Smooth muscle cell (in vitro differentiated cells): Measurements from ENCODE around the gene HTR6. TPM values are rescaled to one million over a fixed set of nuclear protein-coding genes. Genes with fewer than 3 reads are reported as not detected.
"Not testable (repeated sequence)": the region's sequence is repeated elsewhere in the genome, so short reads cannot be mapped to it uniquely, and the experiment has no call there.

Experiments used
- DNase-seq: peaks from one replicate; lab custom pipeline; 2025; ENCODE audit not compliant: unreplicated experiment; lab: John Stamatoyannopoulos, UW
- H2AFZ ChIP-seq: fragments of 200-600 bp; sonication (generic); 2 replicates; pipeline ENCODE4 v1.6.0; 2016; ENCODE audit warnings: antibody characterized with exemption, low read depth, mild to moderate bottlenecking
- H3F3A ChIP-seq: fragments of 200-600 bp; sonication (generic); 2 replicates; pipeline ENCODE4 v1.6.0; 2017; ENCODE audit warnings: antibody characterized with exemption, low read depth
- H3K27ac ChIP-seq: fragments of 200-600 bp; sonication (generic); 2 replicates; pipeline ENCODE4 v1.5.1; 2016; ENCODE audit warnings: low read depth, mild to moderate bottlenecking
- H3K27me3 ChIP-seq: fragments of 200-600 bp; sonication (generic); 2 replicates; pipeline ENCODE4 v1.6.1; 2016; ENCODE audit warnings: low read depth, mild to moderate bottlenecking
- H3K36me3 ChIP-seq: fragments of 200-600 bp; sonication (generic); 2 replicates; pipeline ENCODE4 v1.5.1; 2016; ENCODE audit warnings: low read depth
- H3K4me1 ChIP-seq: fragments of 200-600 bp; sonication (generic); 2 replicates; pipeline ENCODE4 v1.5.1; 2016; ENCODE audit warnings: low read depth
- H3K4me2 ChIP-seq: fragments of 200-600 bp; sonication (generic); 2 replicates; pipeline ENCODE4 v1.6.0; 2016; ENCODE audit warnings: mild to moderate bottlenecking
- H3K4me3 ChIP-seq: fragments of 200-600 bp; sonication (generic); 2 replicates; pipeline ENCODE4 v1.5.1; 2016; ENCODE audit warnings: mild to moderate bottlenecking
- H3K79me2 ChIP-seq: fragments of 200-600 bp; sonication (generic); 2 replicates; pipeline ENCODE4 v1.6.0; 2016; ENCODE audit warnings: low read depth, mild to moderate bottlenecking
- H3K9ac ChIP-seq: fragments of 200-600 bp; sonication (generic); 2 replicates; pipeline ENCODE4 v1.6.0; 2016; ENCODE audit warnings: low read depth
- H3K9me3 ChIP-seq: fragments of 200-600 bp; sonication (generic); replicated peaks from 2 replicates; pipeline ENCODE4 v1.5.1; 2016; ENCODE audit warnings: low read depth
- H4K20me1 ChIP-seq: fragments of 200-600 bp; sonication (generic); 2 replicates; pipeline ENCODE4 v1.6.0; 2016; ENCODE audit warnings: low read depth
- WGBS: methylation state at CpG from one replicate; pipeline ENCODE4 v1.1.7; 2016; ENCODE audit warnings: low lambda C conversion rate; 5-methylcytosine and 5-hydroxymethylcytosine counted together
- polyA plus RNA-seq: library from polyadenylated mRNA; unstranded; fragments of >200 nt; fragmentation: Nextera tagmentation; extraction: Ambion mirVana; gene quantifications from 2 replicates; pipeline ENCODE4 v1.2.1, GENCODE V29; 2016
- total RNA-seq: library from RNA; depleted of rRNA; stranded (reverse); fragments of >200 nt; gene quantifications from 2 replicates; pipeline ENCODE4 v1.2.3, GENCODE V29; 2014
- TF ChIP-seq, protein P1 (sequence below): fragments of 200-600 bp; sonication (generic); IDR thresholded peaks from 2 replicates; pipeline ENCODE4 v1.5.1; 2017; ENCODE audit warnings: borderline replicate concordance, mild to moderate bottlenecking, antibody characterized with exemption; ENCODE audit not compliant: insufficient read depth, poor library complexity, severe bottlenecking

HTR6 gene
- total and polyA plus RNA-seq, 2 experiments from 2014 or later = not detected

DNA sequence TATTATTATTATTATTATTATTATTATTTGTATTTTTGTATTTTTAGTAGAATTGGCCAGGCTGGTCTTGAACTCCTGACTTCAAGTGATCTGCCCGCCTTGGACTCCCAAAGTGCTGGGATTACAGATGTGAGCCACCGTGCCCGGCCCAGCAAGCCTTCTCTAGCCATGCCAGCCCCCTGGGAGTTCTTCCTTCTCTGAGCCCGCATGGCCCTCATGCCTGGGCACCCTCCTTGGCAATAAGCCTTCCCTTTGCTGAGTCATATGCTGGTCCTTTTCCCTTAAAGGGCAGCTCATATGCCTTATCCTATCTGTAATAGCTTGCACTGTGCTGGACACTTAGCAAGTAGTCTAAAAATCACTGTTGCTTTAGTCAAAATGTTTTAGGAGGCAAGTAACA lies 29.0 kb upstream of the HTR6 start:
- Histone ChIP-seq H3K79me2 (no peaks in the 10 kb centered on the region), H4K20me1 (no peaks in the 10 kb centered on the region), H3F3A (no peaks in the 10 kb centered on the region), H3K4me3 (no peak overlapping the region), H3K4me1 (peaks cover 2% of the 10 kb centered on the region), H2AFZ (no peak overlapping the region), H3K36me3 (no peaks in the 10 kb centered on the region), H3K9ac (no peak overlapping the region), H3K4me2 (no peak overlapping the region), H3K27me3 (no peaks in the 10 kb centered on the region), H3K9me3 (no peaks in the 10 kb centered on the region), H3K27ac (no peak overlapping the region)
- TF ChIP-seq, protein P1, sequence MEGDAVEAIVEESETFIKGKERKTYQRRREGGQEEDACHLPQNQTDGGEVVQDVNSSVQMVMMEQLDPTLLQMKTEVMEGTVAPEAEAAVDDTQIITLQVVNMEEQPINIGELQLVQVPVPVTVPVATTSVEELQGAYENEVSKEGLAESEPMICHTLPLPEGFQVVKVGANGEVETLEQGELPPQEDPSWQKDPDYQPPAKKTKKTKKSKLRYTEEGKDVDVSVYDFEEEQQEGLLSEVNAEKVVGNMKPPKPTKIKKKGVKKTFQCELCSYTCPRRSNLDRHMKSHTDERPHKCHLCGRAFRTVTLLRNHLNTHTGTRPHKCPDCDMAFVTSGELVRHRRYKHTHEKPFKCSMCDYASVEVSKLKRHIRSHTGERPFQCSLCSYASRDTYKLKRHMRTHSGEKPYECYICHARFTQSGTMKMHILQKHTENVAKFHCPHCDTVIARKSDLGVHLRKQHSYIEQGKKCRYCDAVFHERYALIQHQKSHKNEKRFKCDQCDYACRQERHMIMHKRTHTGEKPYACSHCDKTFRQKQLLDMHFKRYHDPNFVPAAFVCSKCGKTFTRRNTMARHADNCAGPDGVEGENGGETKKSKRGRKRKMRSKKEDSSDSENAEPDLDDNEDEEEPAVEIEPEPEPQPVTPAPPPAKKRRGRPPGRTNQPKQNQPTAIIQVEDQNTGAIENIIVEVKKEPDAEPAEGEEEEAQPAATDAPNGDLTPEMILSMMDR = no peak
- DNase-seq = no peak
- WGBS = 96% methylated on average over 4 of the region's 4 CpGs

DNA sequence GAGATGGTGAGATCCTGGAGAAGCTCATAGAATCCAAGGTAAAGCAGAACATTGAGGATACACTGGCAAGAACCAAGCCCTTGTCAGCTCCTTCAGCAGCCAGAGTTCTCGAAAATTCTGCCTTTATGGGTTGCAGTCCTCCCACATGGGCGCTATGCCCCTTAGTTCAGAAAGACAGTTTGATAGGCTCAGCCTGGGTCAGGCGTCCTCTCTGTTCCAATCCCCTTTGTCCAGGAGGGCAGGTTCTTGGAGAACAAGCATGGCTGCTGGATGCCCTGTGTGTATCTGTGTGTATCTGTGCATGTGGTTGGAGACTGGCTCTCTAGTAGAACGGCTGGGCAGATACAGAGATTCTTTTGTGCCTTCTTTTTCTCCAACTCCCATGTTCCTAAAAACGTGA lies 28.6 kb upstream of the HTR6 start:
- Histone ChIP-seq H3K9me3 (no peaks in the 10 kb centered on the region), H4K20me1 (no peaks in the 10 kb centered on the region), H3K4me2 (no peak overlapping the region), H3K4me1 (peaks cover 2% of the 10 kb centered on the region), H3K4me3 (no peak overlapping the region), H3F3A (no peaks in the 10 kb centered on the region), H3K9ac (no peak overlapping the region), H3K27ac (no peak overlapping the region), H3K36me3 (no peaks in the 10 kb centered on the region), H2AFZ (no peak overlapping the region), H3K27me3 (peaks cover under 1% of the 10 kb centered on the region), H3K79me2 (no peaks in the 10 kb centered on the region)
- DNase-seq = no peak
- WGBS = 94% methylated on average over 5 of the region's 5 CpGs
- TF ChIP-seq, protein P1 = no peak

DNA sequence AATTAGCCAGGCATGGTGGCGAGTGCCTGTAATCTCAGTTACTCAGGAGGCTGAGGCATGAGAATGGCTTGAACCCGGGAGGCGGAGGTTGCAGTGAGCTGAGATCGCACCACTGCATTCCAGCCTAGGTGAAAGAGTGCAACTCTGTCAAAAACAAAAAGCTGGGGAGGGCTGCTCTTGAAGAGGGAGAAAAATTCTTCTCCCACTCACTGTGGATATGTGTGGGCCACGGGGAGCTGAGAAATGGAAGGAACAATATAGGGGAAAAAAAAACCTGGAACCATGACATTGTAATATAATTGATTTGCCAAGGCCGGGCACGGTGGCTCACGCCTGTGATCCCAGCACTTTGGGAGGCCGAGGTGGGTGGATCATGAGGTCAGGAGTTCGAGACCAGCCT lies 27.9 kb upstream of the HTR6 start:
- not testable (repeated sequence) for H3F3A ChIP-seq, H3K4me2 ChIP-seq, H3K27ac ChIP-seq, H3K9ac ChIP-seq, H3K79me2 ChIP-seq, H3K4me1 ChIP-seq, H4K20me1 ChIP-seq, H3K36me3 ChIP-seq, H3K4me3 ChIP-seq, DNase-seq, H3K27me3 ChIP-seq, H3K9me3 ChIP-seq, H2AFZ ChIP-seq
- 89% methylated on average over 10 of the region's 10 CpGs for WGBS

DNA sequence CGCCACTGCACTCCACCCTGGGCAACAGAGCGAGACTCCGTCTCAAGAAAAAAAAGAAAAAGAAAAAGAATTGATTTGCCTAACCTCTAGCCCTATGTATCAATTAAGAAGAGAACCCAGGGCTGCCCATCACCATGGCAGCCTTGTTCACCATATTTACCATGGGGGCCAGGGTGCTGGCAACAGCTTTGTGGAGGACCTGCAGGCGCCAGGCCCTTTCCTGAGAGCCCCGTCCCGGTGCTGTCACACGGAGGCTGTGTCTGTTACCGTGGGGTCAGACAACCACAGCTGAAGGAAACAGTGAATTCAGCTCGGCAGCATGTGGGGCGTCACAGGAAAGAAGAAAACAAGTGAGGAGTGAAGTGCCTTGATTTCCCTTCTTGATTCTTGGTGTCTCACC lies 27.1 kb upstream of the HTR6 start:
- 94% methylated on average over 10 of the region's 10 CpGs for WGBS
- TF ChIP-seq, protein P1 = no peak
- Histone ChIP-seq H3K9ac (no peak overlapping the region), H3K4me3 (no peak overlapping the region), H3K27me3 (peaks cover 12% of the 10 kb centered on the region), H2AFZ (no peak overlapping the region), H3K4me1 (peaks cover 2% of the 10 kb centered on the region), H3K4me2 (no peak overlapping the region), H4K20me1 (no peaks in the 10 kb centered on the region), H3K27ac (no peak overlapping the region), H3K36me3 (no peaks in the 10 kb centered on the region), H3K9me3 (no peaks in the 10 kb centered on the region), H3F3A (no peaks in the 10 kb centered on the region), H3K79me2 (no peaks in the 10 kb centered on the region)
- DNase-seq = no peak

DNA sequence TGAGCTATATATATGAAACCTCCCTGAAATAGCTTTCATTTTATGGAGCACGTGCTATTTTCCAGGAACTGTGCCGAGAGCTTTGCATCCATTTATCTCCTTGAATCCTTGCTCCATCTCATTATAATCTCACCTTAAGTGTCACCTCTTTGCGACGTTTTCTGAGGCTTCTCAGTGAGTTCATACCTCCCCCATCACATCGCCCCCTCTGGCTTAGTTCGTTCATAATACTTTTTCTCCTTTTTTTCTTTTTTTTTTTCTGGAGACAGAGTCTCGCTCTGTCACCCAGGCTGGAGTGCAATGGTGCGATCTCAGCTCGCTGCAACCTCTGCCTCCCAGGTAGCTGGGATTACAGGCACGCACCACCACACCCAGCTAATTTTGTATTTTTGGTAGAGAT lies 25.4 kb upstream of the HTR6 start:
- H3K4me2 ChIP-seq, H3K9ac ChIP-seq, H3K27ac ChIP-seq, H2AFZ ChIP-seq, H3K79me2 ChIP-seq, DNase-seq, H3F3A ChIP-seq, H3K36me3 ChIP-seq, H3K4me1 ChIP-seq, H3K4me3 ChIP-seq, H3K9me3 ChIP-seq, H4K20me1 ChIP-seq: not testable (repeated sequence)
- H3K27me3 ChIP-seq = peaks cover 14% of the 10 kb centered on the region
- WGBS = 78% methylated on average over 10 of the region's 10 CpGs
